Erythroblast (primary cell): ENCODE results near the gene RNF182.

Experiments
- GATA1 ChIP-seq: IDR thresholded peaks from 2 replicates; pipeline ENCODE4 v1.6.1; 2011; ENCODE audit warnings: low read depth, mild to moderate bottlenecking, control low read depth, low read length, moderate library complexity
- POLR2A ChIP-seq: IDR thresholded peaks from 2 replicates; pipeline ENCODE4 v1.6.1; 2011; ENCODE audit warnings: mild to moderate bottlenecking, low read length

GRCh38 chr6:13923527-13924145 is 1.1 kb upstream of the RNF182 start:
- no peak for TF ChIP-seq POLR2A
- TF ChIP-seq GATA1 = no peak
